DOHH2 (cell line): ENCODE data around the gene AHRR.

Source experiments
- H3F3A ChIP-seq: fragments of 200-600 bp; sonication (generic), shearing (Covaris generic); 2 replicates; pipeline ENCODE4 v1.6.0; 2016; ENCODE audit warnings: antibody characterized with exemption, mild to moderate bottlenecking; ENCODE audit not compliant: control insufficient read depth, insufficient read depth
- H3K27ac ChIP-seq: fragments of 200-600 bp; sonication (generic); 2 replicates; pipeline ENCODE4 v1.5.1; 2014; ENCODE audit warnings: low read depth, mild to moderate bottlenecking, low read length, moderate library complexity
- H3K27me3 ChIP-seq: fragments of 200-600 bp; sonication (generic); 2 replicates; pipeline ENCODE4 v1.6.1; 2014; ENCODE audit warnings: mild to moderate bottlenecking, low read length, mixed read lengths; ENCODE audit not compliant: control insufficient read depth
- H3K36me3 ChIP-seq: fragments of 200-600 bp; sonication (generic); 2 replicates; pipeline ENCODE4 v1.6.1; 2014; ENCODE audit warnings: mild to moderate bottlenecking, low read length, moderate library complexity, mixed read lengths; ENCODE audit not compliant: control insufficient read depth
- H3K4me1 ChIP-seq: fragments of 200-600 bp; sonication (generic); 2 replicates; pipeline ENCODE4 v1.6.1; 2014; ENCODE audit warnings: mild to moderate bottlenecking, low read length, mixed read lengths; ENCODE audit not compliant: control insufficient read depth
- H3K4me2 ChIP-seq: fragments of 200-600 bp; sonication (generic); 2 replicates; pipeline ENCODE4 v1.6.0; 2014; ENCODE audit warnings: mild to moderate bottlenecking, low read length, moderate library complexity
- H3K4me3 ChIP-seq: fragments of 200-600 bp; sonication (generic); 2 replicates; pipeline ENCODE4 v1.5.1; 2014; ENCODE audit warnings: mild to moderate bottlenecking, low read length, mixed read lengths
- H3K79me2 ChIP-seq: fragments of 200-600 bp; sonication (generic); 2 replicates; pipeline ENCODE4 v1.6.1; 2014; ENCODE audit warnings: mild to moderate bottlenecking, low read length, mixed read lengths; ENCODE audit not compliant: control insufficient read depth
- H3K9me2 ChIP-seq: fragments of 200-600 bp; sonication (generic); replicated peaks from 2 replicates; pipeline ENCODE4 v1.6.1; 2014; ENCODE audit warnings: mild to moderate bottlenecking, low read length, mixed read lengths; ENCODE audit not compliant: control insufficient read depth
- H3K9me3 ChIP-seq: fragments of 200-600 bp; sonication (generic); 2 replicates; pipeline ENCODE4 v1.6.1; 2014; ENCODE audit warnings: antibody characterized with exemption, low read length, mixed read lengths; ENCODE audit not compliant: control insufficient read depth, insufficient read depth
- H4K20me1 ChIP-seq: fragments of 200-600 bp; sonication (generic); 2 replicates; pipeline ENCODE4 v1.6.0; 2014; ENCODE audit warnings: low read depth, mild to moderate bottlenecking, antibody characterized with exemption, low read length, moderate library complexity; ENCODE audit not compliant: control insufficient read depth, insufficient read depth
- CTCF ChIP-seq: fragments of 200-600 bp; sonication (generic); IDR thresholded peaks from one replicate; pipeline ENCODE4 v1.5.1; 2014; ENCODE audit warnings: antibody characterized with exemption, mild to moderate bottlenecking, low read depth, low read length; ENCODE audit not compliant: poor library complexity, severe bottlenecking
- EZH2phosphoT487 ChIP-seq: fragments of 200-600 bp; sonication (generic); IDR thresholded peaks from 2 replicates; pipeline ENCODE4 v1.6.1; 2017; ENCODE audit warnings: borderline replicate concordance, mild to moderate bottlenecking, antibody characterized with exemption, low read length, moderate library complexity, mixed read lengths

Gene AHRR

GRCh38 chr5:425714-426113 lies 104.2 kb downstream of the AHRR start:
- Histone ChIP-seq H4K20me1 (no peaks in the 10 kb centered on the region), H3K4me1 (peaks cover 55% of the 10 kb centered on the region), H3F3A (no peaks in the 10 kb centered on the region; the same call in 1 of the 2 replicates), H3K9me3 (no peaks in the 10 kb centered on the region), H3K4me2 (no peak overlapping the region), H3K79me2 (no peaks in the 10 kb centered on the region), H3K27ac (no peak overlapping the region), H3K9me2 (no peaks in the 10 kb centered on the region), H3K27me3 (no peaks in the 10 kb centered on the region), H3K36me3 (peaks cover 40% of the 10 kb centered on the region), H3K4me3 (no peak overlapping the region)
- TF ChIP-seq EZH2phosphoT487 (no peak), CTCF (peak; percentile 18)

GRCh38 chr5:426392-426976 lies 105.0 kb downstream of the AHRR start:
- Histone ChIP-seq H3K4me1 (peaks cover 62% of the 10 kb centered on the region), H3K27me3 (no peaks in the 10 kb centered on the region), H3K27ac (no peak overlapping the region), H3K9me3 (no peaks in the 10 kb centered on the region), H3K9me2 (no peaks in the 10 kb centered on the region), H3K79me2 (no peaks in the 10 kb centered on the region), H3F3A (no peaks in the 10 kb centered on the region; the same call in 1 of the 2 replicates), H3K4me2 (no peak overlapping the region), H3K4me3 (no peak overlapping the region), H3K36me3 (peaks cover 44% of the 10 kb centered on the region), H4K20me1 (no peaks in the 10 kb centered on the region)
- no peak for TF ChIP-seq EZH2phosphoT487
- no peak for TF ChIP-seq CTCF

GRCh38 chr5:427415-428087 lies 106.0 kb downstream of the AHRR start:
- Histone ChIP-seq H3K4me1 (peaks cover 65% of the 10 kb centered on the region), H3K27ac (no peak overlapping the region), H4K20me1 (no peaks in the 10 kb centered on the region), H3K79me2 (no peaks in the 10 kb centered on the region), H3K4me2 (no peak overlapping the region), H3K27me3 (no peaks in the 10 kb centered on the region), H3K9me2 (no peaks in the 10 kb centered on the region), H3K36me3 (peaks cover 54% of the 10 kb centered on the region), H3F3A (no peaks in the 10 kb centered on the region; the same call in 1 of the 2 replicates), H3K9me3 (no peaks in the 10 kb centered on the region), H3K4me3 (no peak overlapping the region)
- TF ChIP-seq EZH2phosphoT487 (no peak), CTCF (no peak)
